GM19397 (cell line): ENCODE results near the gene PDE4B.
A peak's percentile ranks its signal among the peaks of the same experiment; 100 is the strongest.

Experiments
- ATAC-seq: cut with Tn5 transposase; IDR thresholded peaks from one replicate; pipeline ENCODE4 v1.9.1; 2021; ENCODE audit warnings: mild to moderate bottlenecking, moderate library complexity; ENCODE audit not compliant: unreplicated experiment

PDE4B gene

GRCh38 chr1:66250075-66250474, 457.4 kb downstream of the PDE4B start:
- no peak for ATAC-seq

GRCh38 chr1:66250478-66250877, 457.8 kb downstream of the PDE4B start:
- ATAC-seq, result no peak

GRCh38 chr1:66251546-66251945, 458.9 kb downstream of the PDE4B start:
- ATAC-seq, result no peak

- ATAC-seq, result peak; percentile 78
Measured at GRCh38 chr1:66253330-66253921, 460.7 kb downstream of the PDE4B start.

GRCh38 chr1:66254785-66255184, 462.1 kb downstream of the PDE4B start:
- ATAC-seq, result no peak

GRCh38 chr1:66256629-66257572, 464.2 kb downstream of the PDE4B start:
- ATAC-seq, result no peak

GRCh38 chr1:66258404-66259105, 465.9 kb downstream of the PDE4B start:
- ATAC-seq, result no peak

- ATAC-seq, result no peak
Measured at GRCh38 chr1:66261364-66261763, 468.7 kb downstream of the PDE4B start.

- ATAC-seq, result no peak
Measured at GRCh38 chr1:66262208-66262963, 469.7 kb downstream of the PDE4B start.

- ATAC-seq, result no peak
Measured at GRCh38 chr1:66265268-66265667, 472.6 kb downstream of the PDE4B start.

- no peak for ATAC-seq
Measured at GRCh38 chr1:66265796-66266195, 473.1 kb downstream of the PDE4B start.

GRCh38 chr1:66266350-66266749, 473.7 kb downstream of the PDE4B start:
- ATAC-seq, result no peak

- ATAC-seq, result no peak
Measured at GRCh38 chr1:66266756-66267155, 474.1 kb downstream of the PDE4B start.

GRCh38 chr1:66267201-66267940, 474.7 kb downstream of the PDE4B start:
- no peak for ATAC-seq

- no peak for ATAC-seq
Measured at GRCh38 chr1:66269222-66269621, 476.5 kb downstream of the PDE4B start.

GRCh38 chr1:66270119-66270812, 477.6 kb downstream of the PDE4B start:
- ATAC-seq, result no peak

- no peak for ATAC-seq
Measured at GRCh38 chr1:66271216-66271903, 478.7 kb downstream of the PDE4B start.

GRCh38 chr1:66271904-66272254, 479.2 kb downstream of the PDE4B start:
- ATAC-seq, result no peak

- ATAC-seq, result no peak
Measured at GRCh38 chr1:66273656-66274055, 481.0 kb downstream of the PDE4B start.
